G401 (cell line): ENCODE results near the gene WDR74. TPM values are rescaled to one million over a fixed set of nuclear protein-coding genes. Genes with fewer than 3 reads are reported as not detected.
A peak's percentile ranks its signal among the peaks of the same experiment; 100 is the strongest.
"Not testable (repeated sequence)": the region's sequence is repeated elsewhere in the genome, so short reads cannot be mapped to it uniquely, and the experiment has no call there.

Experiments used
- DNase-seq: peaks from one replicate; pipeline ENCODE4 v3.0.0-alpha.2; 2015; ENCODE audit warnings: low spot score
- in situ Hi-C: cut with HindIII; loops from 2 replicates; pipeline ENCODE4 v1.10.0; 2016; ENCODE audit warnings: low sequenced_read_pairs, mixed read lengths
- total RNA-seq: library from RNA; depleted of rRNA; stranded (reverse); fragments of >200 nt; shearing (Covaris generic); gene quantifications from 2 replicates; pipeline ENCODE4 v1.2.3, GENCODE V29; 2014

WDR74 gene
- total RNA-seq, 1 experiment from 2014 or later = 110 TPM

- DNase-seq, in situ Hi-C loops: not testable (repeated sequence)
Observed at GRCh38 chr11:62861564-62862192, 22.3 kb upstream of the WDR74 start.

DNA sequence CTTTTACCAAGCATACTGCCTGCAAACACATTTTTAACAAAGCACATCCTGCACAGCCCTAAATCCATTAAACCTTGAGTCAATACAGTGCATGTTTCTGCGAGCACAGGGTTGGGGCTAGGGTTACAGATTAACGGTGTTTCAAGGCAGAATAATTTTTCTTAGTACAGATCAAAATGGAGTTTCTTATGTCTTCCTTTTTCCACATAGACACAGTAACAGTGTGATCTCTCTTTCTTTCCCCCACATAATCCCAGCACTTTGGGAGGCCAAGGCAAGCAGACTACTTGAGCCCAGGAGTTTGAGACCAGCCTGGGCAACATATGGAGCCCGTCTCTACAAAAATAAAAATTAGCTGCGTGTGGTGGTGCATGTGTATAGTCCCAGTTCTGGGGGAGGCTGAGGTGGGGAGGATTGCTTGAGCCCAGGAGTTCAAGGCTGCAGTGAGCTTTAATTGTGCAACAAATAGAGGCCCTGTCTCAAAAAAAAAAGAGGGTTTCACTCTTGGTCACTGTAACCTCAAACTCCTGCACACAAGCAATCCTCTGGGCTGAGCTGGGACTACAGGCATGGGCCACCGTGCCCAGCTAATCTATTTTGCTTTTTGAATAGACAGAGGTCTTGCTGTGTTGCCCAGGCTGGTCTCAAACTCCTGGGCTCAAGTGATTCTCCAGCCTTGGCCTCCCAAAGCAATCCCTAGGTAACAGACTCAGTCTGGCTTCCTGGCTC, 21.6 kb upstream of the WDR74 start:
- no peak for DNase-seq
- in situ Hi-C loops = no loop called here

DNA sequence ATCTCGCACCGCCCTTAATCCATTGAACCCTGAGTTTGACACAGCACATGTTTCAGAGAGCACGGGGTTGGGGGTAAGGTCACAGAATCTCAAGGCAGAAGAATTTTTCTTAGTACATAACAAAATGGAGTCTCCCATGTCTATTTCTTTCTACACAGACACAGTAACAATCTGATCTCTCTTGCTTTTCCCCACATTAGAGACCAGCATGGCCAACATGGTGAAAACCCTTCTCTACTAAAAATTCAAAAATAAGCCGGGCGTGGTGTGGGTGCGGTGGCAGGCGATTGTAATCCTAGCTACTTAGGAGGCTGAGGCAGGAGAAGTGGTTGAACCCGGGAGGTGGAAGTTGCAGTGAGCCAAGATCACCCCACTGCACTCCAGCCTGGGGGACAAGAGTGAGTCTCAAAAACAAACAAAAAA, 19.9 kb upstream of the WDR74 start:
- DNase-seq, in situ Hi-C loops: not testable (repeated sequence)

DNA sequence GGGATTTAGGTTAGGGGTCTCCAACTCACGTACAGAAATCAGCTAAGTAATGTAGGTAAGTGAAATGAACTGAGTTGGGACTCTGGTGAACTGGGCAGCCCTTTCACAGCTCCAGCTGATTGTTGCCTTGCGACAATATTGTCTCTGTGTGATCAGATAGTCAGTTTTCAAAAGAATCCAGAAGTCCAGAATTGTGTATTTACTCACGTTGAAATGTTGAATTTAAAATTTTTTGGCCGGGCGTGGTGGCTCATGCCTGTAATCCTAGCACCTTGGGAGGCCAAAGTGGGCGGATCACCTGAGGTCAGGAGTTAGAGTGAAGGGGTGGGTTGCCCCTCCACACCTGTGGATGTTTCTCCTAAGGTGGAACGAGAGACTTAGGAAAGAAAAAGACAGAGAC, 18.8 kb upstream of the WDR74 start:
- DNase-seq = no peak
- in situ Hi-C loops = no loop called here

DNA sequence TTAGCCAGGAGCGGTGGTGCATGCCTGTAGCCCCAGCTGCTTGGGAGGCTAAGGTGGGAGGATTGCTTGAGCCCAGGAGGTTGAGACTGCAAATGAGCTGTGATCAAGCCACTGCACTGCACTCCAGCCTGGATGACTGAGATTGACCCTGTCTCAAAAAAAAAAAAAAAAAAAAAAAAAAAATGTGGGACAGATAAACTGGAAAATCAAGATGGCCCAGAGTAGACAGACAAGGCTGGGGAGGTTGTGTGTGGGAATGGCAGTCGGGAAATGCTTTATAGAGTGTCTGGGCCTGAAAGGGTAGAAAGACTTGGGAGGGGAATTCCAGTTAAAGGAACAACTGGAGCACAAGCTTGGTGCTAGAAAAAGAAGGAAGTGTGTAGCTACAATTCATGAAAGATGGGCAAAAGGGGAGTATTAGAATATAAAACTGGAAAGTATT, 18.2 kb upstream of the WDR74 start:
- in situ Hi-C loops = no loop called here
- no peak for DNase-seq

DNA sequence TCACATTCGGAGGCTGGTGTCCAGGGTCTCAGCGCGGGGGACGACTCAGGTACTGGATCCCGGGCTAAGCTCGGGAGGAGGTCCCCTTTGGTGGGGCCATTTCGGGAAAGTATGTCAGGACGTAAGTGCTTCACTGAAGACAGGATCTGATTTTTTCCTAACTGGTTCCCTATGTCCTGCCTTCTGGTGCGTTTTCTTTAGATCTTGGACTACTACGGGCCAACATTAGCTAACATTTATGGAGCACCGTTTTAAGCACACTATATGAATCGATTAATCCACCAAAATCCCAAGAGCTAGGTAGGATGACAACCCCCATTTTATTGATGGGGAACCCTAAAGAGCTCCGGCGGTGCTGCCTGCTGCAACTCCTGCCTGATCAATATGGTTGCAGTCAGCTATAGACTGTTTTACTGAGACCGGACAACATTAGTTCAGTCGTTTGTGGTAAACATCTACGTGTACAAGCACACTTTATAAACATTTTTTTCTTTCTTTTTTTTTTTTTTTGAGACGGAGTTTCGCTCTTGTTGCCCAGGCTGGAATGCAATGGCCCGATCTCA, 17.0 kb upstream of the WDR74 start:
- in situ Hi-C loops = no loop called here
- DNase-seq = no peak

GRCh38 chr11:62855571-62856332, 16.4 kb upstream of the WDR74 start:
- DNase-seq = peak; percentile 97
- in situ Hi-C loops = no loop called here

- in situ Hi-C loops = no loop called here
- no peak for DNase-seq
Observed at GRCh38 chr11:62854825-62855570, 15.6 kb upstream of the WDR74 start.

DNA sequence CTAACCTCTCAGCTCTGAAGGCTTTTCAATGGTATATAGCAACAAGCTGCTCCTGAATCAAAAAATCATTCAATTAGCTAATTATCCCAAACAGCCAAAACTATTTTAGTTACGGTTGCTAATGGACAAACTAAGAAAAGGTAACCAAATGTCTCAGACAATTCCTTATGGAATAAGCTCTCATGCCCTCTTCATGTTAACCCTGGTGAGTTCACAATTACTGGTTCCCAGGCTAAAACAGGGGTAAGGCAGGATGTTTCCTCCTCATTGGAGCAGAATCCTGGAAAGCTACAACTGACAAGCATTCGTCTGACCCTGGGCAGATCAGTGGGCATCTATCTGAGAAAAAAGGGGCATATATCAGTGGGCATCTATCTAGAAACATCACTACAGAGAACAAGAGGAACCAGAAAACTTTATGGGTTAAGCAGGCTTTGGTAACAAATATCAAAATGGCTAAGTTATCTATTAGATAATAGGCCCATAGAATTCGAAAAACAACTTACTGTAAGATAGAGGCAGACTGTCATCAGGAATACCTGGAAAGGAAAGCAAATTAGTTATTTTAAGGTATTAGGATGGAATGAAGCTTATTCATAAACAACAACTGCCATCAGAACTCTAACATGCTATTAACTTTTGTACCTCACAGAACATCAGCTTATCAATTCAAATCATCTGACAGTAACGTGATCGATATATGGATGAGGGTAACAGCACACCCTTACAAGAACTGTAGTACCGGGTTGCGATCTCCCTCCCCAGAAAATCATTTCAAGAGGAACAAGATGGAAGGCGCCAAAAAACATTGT, 14.8 kb upstream of the WDR74 start:
- in situ Hi-C loops = no loop called here
- DNase-seq = no peak

GRCh38 chr11:62853279-62853965, 14.0 kb upstream of the WDR74 start:
- in situ Hi-C loops = no loop called here
- DNase-seq = no peak

GRCh38 chr11:62852523-62853188, 13.3 kb upstream of the WDR74 start:
- in situ Hi-C loops = no loop called here

DNA sequence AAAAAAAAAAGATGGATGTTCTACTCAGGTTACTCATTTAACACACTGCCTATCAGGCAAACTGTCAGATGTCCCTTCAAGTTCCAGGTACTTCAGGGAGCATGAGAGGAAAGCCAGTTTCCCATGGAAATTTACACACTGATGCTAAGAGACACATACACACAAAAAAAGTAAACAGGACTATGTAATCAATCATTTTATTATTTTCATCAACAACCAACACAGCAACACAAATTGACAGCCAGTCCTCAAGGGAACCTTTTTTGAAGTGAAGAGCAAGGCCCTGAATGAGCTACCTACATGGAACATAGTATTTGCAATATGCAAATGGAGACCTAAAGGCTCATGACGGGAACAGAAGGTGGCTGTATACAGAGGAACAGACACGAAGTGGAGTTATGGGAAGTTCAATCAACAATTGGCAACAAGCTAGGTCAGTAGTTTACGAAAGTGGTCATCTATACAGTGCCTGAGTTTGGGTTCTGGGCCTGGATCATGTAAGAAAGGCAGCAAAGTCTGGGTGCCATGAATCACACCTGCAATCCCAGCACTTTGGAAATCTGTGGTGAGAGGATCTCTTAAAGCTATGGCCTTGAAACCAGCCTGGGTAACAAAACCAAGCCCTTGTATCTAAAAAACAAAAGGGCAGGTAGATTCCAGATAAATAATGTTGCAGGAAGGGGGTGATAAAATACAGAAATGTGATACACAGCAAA, 12.6 kb upstream of the WDR74 start:
- in situ Hi-C loops = no loop called here

More at GRCh38 chr11:62852523-62853188, 13.3 kb upstream of the WDR74 start:
- DNase-seq = no peak

DNA sequence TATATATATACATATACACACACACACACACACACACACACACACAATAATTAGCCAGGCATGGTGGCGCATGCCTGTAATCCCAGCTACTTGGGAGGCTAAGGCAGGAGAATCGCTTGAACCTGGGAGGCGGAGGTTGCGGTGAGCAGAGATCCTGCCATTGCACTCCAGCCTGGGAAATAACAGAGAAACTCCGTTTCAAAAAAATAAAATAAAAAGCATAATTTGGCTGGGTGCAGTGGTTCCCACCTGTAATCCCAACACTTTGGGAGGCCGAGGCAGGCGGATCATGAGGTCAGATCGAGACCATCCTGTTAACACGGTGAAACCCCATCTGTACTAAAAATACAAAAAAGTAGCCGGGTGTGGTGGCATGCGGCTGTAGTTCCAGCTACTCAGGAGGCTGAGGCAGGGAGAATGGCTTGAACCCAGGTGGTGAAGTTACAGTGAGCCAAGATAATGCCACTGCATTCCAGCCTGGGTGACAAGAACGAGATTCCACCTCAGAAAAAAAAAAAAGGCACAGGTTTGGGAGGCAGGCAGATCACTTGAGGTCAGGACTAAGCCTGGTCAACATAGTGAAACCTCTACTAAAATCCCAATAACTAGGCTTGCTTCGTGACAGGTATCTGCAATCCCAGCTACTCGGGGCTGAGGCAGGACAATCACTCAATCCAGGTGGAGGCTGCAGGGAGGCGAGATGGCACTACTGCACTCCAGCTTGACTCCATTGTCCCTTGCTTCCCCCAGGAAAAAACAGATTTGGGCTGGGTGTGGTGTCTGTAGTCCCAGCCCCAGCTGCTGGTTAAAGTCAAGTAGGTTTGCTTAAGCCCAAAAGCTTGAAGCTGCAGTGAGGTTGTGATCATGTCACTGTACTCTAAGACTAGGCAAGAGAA, 11.8 kb upstream of the WDR74 start:
- in situ Hi-C loops = no loop called here
- peak; percentile 49 for DNase-seq

More for the DNA sequence above, 12.6 kb upstream of the WDR74 start:
- no peak for DNase-seq

DNA sequence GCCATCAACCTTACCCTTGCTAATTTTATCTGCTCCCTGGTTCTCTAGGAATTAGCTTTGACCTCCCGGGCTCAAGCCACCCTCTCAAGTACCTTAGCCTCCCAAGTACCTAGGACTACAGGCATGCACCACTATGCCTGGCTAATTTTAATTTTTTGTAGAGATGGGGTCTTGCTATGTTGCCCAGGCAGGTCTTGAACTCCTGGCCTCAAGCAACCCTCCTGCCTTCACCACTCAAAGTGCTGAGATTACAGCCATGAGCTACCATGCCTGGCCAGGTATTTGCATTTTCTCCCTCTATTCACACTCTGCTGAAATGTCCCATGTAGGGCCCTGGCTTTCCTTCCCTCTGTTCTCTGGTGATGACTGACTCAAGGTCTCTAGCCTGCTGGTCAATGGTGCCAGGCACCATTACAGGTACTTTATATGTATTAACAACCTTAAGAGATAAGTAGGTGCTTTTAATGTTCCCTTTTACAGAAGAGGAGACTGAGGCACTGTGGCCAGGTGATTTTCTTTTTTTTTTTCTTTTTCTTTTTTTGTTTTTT, 8.5 kb upstream of the WDR74 start:
- no peak for DNase-seq
- in situ Hi-C loops = no loop called here

DNA sequence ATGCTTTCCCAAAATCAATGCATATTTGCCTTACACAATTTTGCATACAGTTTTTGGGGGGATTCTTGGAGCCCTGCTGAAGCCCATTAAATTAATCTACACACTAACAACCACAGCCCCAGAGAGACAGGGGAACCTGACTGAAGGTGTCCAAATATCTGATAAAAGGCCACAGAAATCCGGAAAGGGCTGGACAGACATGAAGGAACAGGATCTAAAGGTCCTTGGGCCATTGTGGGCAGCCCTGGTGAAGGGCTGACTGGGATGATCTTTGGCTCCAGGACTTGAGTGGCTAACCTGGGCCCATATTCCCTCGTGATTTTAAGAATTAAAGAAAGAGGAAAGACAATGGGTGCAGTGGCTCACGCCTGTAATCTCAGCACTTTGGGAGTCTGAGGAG, 6.8 kb upstream of the WDR74 start:
- in situ Hi-C loops = no loop called here
- DNase-seq = no peak
